IMR-90 (cell line): ENCODE results near the gene SOWAHB. TPM values are rescaled to one million over a fixed set of nuclear protein-coding genes. Genes with fewer than 3 reads are reported as not detected.
A peak's percentile ranks its signal among the peaks of the same experiment; 100 is the strongest.

Experiments used
- ATAC-seq: fragments of 200-7000 bp; cut with Tn5 transposase; 2 replicates; pipeline ENCODE4 v1.9.1; 2020; ENCODE audit warnings: low read depth, mild to moderate bottlenecking, moderate library complexity
- BruUV-seq: library from RNA; stranded (reverse); fragments of 400-500 nt; replicated peaks from 2 replicates; lab custom pipeline; 2021; lab: Mats Ljungman, UMichigan
- CTCF ChIA-PET: fragments of 300-600 bp; formaldehyde crosslinking; extraction: SDS; loops from one replicate; lab custom pipeline; 2021; ENCODE audit warnings: antibody characterized with exemption; lab: Yijun Ruan, JAX
- POLR2A ChIA-PET: fragments of 300-600 bp; sonication (Branson Sonifier 250); formaldehyde crosslinking; loops from one replicate; lab custom pipeline; 2022; ENCODE audit warnings: antibody characterized with exemption; ENCODE audit not compliant: unreplicated experiment; lab: Charles Lee
- DNase-seq: peaks from one replicate; pipeline ENCODE4 v3.0.0; 2013
- H2AFZ ChIP-seq: replicated peaks from 2 replicates; pipeline ENCODE3; 2013; ENCODE audit warnings: low read length, mild to moderate bottlenecking; ENCODE audit not compliant: poor library complexity
- H2AK5ac ChIP-seq: 2 replicates; pipeline ENCODE4 v1.6.1; 2013; ENCODE audit warnings: low read depth, low read length, inconsistent platforms
- H2AK9ac ChIP-seq: replicated peaks from 2 replicates; pipeline ENCODE3; 2013; ENCODE audit warnings: mild to moderate bottlenecking, low read depth, low read length, moderate library complexity; ENCODE audit not compliant: poor library complexity
- H2BK120ac ChIP-seq: 2 replicates; pipeline ENCODE4 v1.6.1; 2013; ENCODE audit warnings: low read depth, low read length, inconsistent platforms
- H2BK15ac ChIP-seq: 3 replicates; pipeline ENCODE4 v1.6.1; 2013; ENCODE audit warnings: low read depth, low read length, inconsistent platforms
- H2BK20ac ChIP-seq: 2 replicates; pipeline ENCODE4 v1.6.1; 2013; ENCODE audit warnings: low read depth, mild to moderate bottlenecking, inconsistent platforms, low read length, moderate library complexity
- H2BK5ac ChIP-seq: 2 replicates; pipeline ENCODE4 v1.6.1; 2013; ENCODE audit warnings: mild to moderate bottlenecking, low read depth, low read length, inconsistent platforms; ENCODE audit not compliant: poor library complexity, severe bottlenecking
- H3K14ac ChIP-seq: replicated peaks from 2 replicates; pipeline ENCODE4 v1.6.1; 2013; ENCODE audit warnings: low read depth, low read length, inconsistent platforms
- H3K18ac ChIP-seq: 2 replicates; pipeline ENCODE4 v1.6.1; 2013; ENCODE audit warnings: low read depth, low read length, control low read depth
- H3K23ac ChIP-seq: 2 replicates; pipeline ENCODE4 v1.6.1; 2013; ENCODE audit warnings: low read depth, low read length, inconsistent platforms
- H3K27ac ChIP-seq: 2 replicates; pipeline ENCODE4 v1.5.1; 2013; ENCODE audit warnings: mild to moderate bottlenecking, control low read depth, low read length; ENCODE audit not compliant: insufficient read depth
- H3K27me3 ChIP-seq: 2 replicates; pipeline ENCODE4 v1.6.1; 2013; ENCODE audit warnings: low read length; ENCODE audit not compliant: control insufficient read depth, insufficient read depth
- H3K36me3 ChIP-seq: 2 replicates; pipeline ENCODE4 v1.6.1; 2013; ENCODE audit warnings: low read length, mixed read lengths; ENCODE audit not compliant: control insufficient read depth, insufficient read depth
- H3K4ac ChIP-seq: 2 replicates; pipeline ENCODE4 v1.6.1; 2013; ENCODE audit warnings: low read depth, low read length, inconsistent platforms
- H3K4me1 ChIP-seq: 2 replicates; pipeline ENCODE4 v1.6.1; 2013; ENCODE audit warnings: low read length, mixed read lengths; ENCODE audit not compliant: control insufficient read depth, insufficient read depth
- H3K4me2 ChIP-seq: 2 replicates; pipeline ENCODE4 v1.6.1; 2013; ENCODE audit warnings: low read depth, mild to moderate bottlenecking, control low read depth, low read length, moderate library complexity
- H3K4me3 ChIP-seq: 2 replicates; pipeline ENCODE4 v1.5.1; 2013; ENCODE audit warnings: low read depth, mild to moderate bottlenecking, control low read depth, low read length, moderate library complexity; ENCODE audit not compliant: insufficient read depth
- H3K56ac ChIP-seq: 2 replicates; pipeline ENCODE4 v1.6.1; 2013; ENCODE audit warnings: low read length, inconsistent platforms; ENCODE audit not compliant: insufficient read depth; ENCODE audit errors: extremely low read depth
- H3K79me1 ChIP-seq, 2 experiments: 2 replicates each; pipeline ENCODE4 v1.6.1; 2013; ENCODE audit warnings: low read length in 2 of 2, inconsistent platforms in 1 of 2, low read depth in 1 of 2
- H3K9ac ChIP-seq: 2 replicates; pipeline ENCODE4 v1.6.1; 2013; ENCODE audit warnings: low read depth, low read length, control low read depth
- H3K9me1 ChIP-seq: 2 replicates; pipeline ENCODE4 v1.6.1; 2013; ENCODE audit warnings: low read length, inconsistent platforms; ENCODE audit not compliant: insufficient read depth
- H3K9me3 ChIP-seq: 2 replicates; pipeline ENCODE4 v1.6.1; 2013; ENCODE audit warnings: low read length; ENCODE audit not compliant: control insufficient read depth, insufficient read depth
- H4K20me1 ChIP-seq: 2 replicates; pipeline ENCODE4 v1.6.1; 2013; ENCODE audit warnings: low read length, inconsistent platforms; ENCODE audit not compliant: insufficient read depth
- H4K5ac ChIP-seq: 2 replicates; pipeline ENCODE4 v1.6.1; 2013; ENCODE audit warnings: mild to moderate bottlenecking, low read depth, low read length, control low read depth
- H4K8ac ChIP-seq, 2 experiments: 2 replicates each; pipeline ENCODE4 v1.6.1; 2013; ENCODE audit warnings: low read depth in 2 of 2, low read length in 2 of 2, control low read depth in 1 of 2, inconsistent platforms in 1 of 2
- H4K91ac ChIP-seq: 2 replicates; pipeline ENCODE4 v1.6.1; 2013; ENCODE audit warnings: low read depth, low read length, inconsistent platforms; ENCODE audit not compliant: insufficient read depth
- CEBPB ChIP-seq: IDR thresholded peaks from 2 replicates; pipeline ENCODE4 v1.6.1; 2012; ENCODE audit warnings: low read depth, low read length, improper control_type of control experiment
- NFE2L2 ChIP-seq: fragments of 150-350 bp; IDR thresholded peaks from 2 replicates; pipeline ENCODE4 v1.6.1; 2016; ENCODE audit warnings: low read depth, mild to moderate bottlenecking, low read length
- RCOR1 ChIP-seq: IDR thresholded peaks from 2 replicates; pipeline ENCODE4 v1.6.1; 2012; ENCODE audit warnings: mild to moderate bottlenecking, low read length, improper control_type of control experiment; ENCODE audit not compliant: insufficient replicate concordance
- WGBS, 2 experiments: methylation state at CpG; one replicate each; pipeline versions ENCODE4 v1.1.5 to v1.1.7; 2013; ENCODE audit warnings: missing lambda C conversion rate in 2 of 2; ENCODE audit not compliant: insufficient read length in 1 of 2; ENCODE audit errors: extremely low coverage in 2 of 2; 5-methylcytosine and 5-hydroxymethylcytosine counted together
- dilution Hi-C: fragments of 300-500 bp; cut with HindIII; formaldehyde crosslinking; loops from one replicate; pipeline ENCODE4 v1.14.3; 2018; ENCODE audit warnings: low sequenced_read_pairs; ENCODE audit not compliant: unreplicated experiment
- in situ Hi-C: fragments of 300-500 bp; cut with MboI; formaldehyde crosslinking; loops from 3 replicates; pipeline ENCODE4 v1.14.3; 2019; ENCODE audit warnings: low sequenced_read_pairs, inconsistent platforms, mixed read lengths
- intact Hi-C: fragments of 100-400 bp; cut with micrococcal nuclease; formaldehyde crosslinking; loops from 2 replicates; pipeline ENCODE4 v1.10.0; 2022
- polyA plus RNA-seq, 3 experiments: library from polyadenylated mRNA; depleted of rRNA; stranded (reverse); fragments of >200 nt; gene quantifications; 2 replicates each; pipeline ENCODE4 v1.2.3, GENCODE V29; 2012; ENCODE audit warnings: low replicate concordance in 1 of 3
- total RNA-seq: library from RNA; depleted of rRNA; stranded (reverse); fragments of >200 nt; gene quantifications from 2 replicates; pipeline ENCODE4 v1.2.3, GENCODE V29; 2012; rRNA removed

The SOWAHB gene
- total and polyA plus RNA-seq, 2 of the 4 experiments (the other 2 are of a cell fraction) = not detected

DNA sequence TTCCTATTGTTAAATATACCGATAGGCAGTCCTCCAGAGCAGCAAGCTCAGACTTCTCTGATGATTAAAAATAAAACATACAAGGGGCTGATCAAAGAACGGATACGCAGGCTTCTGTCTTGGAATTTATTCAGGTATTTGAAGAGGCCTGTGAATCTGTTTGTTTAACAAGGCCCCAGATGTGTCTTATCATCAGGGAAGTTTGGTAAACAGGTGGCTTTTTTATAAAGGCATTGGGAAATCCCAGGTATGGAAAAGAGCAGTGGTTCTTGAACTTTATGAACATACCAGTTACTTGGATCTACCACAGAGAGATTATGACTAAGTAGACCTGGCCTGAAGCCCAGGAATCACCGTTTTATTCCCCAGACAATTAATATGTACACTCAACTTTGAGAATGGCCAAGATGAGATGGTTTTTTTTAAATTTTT lies 47.9 kb downstream of the SOWAHB start:
- Histone ChIP-seq H4K5ac (no peak overlapping the region), H3K27me3 (no peaks in the 10 kb centered on the region), H2BK5ac (peak overlapping the region; percentile 28), H3K9ac (no peak overlapping the region), H4K8ac (no peak overlapping the region), H3K4me3 (no peak overlapping the region), H3K36me3 (no peaks in the 10 kb centered on the region), H3K23ac (no peak overlapping the region), H3K4me1 (peaks cover 3% of the 10 kb centered on the region; the same call in 1 of the 2 replicates), H4K20me1 (no peaks in the 10 kb centered on the region), H2AFZ (no peak overlapping the region), H2BK120ac (no peak overlapping the region), H3K27ac (no peak overlapping the region), H3K4me2 (peak overlapping the region; percentile 59; the same call in 1 of the 2 replicates), H2AK5ac (no peak overlapping the region), H2BK15ac (no peak overlapping the region), H3K9me3 (peaks cover 5% of the 10 kb centered on the region), H4K91ac (no peak overlapping the region), H3K4ac (no peak overlapping the region), H2BK20ac (no peak overlapping the region), H3K79me1 (no peaks in the 10 kb centered on the region), H3K9me1 (no peaks in the 10 kb centered on the region; the same call in 1 of the 2 replicates), H3K56ac (no peak overlapping the region), H2AK9ac (no peak overlapping the region), H3K18ac (peak overlapping the region; percentile 29; the same call in 1 of the 2 replicates), H3K14ac (no peak overlapping the region)
- peak; percentile 79 for ATAC-seq
- POLR2A ChIA-PET = no interaction called here
- no TSS peak for BruUV-seq
- intact Hi-C loops (no loop called here), dilution Hi-C loops (no loop called here), in situ Hi-C loops (no loop called here)
- TF ChIP-seq CEBPB (peak; percentile 76), RCOR1 (peak; percentile 63), NFE2L2 (no peak)
- DNase-seq = peak; percentile 96
- CTCF ChIA-PET = interaction anchor here (0.6 kb wide), 1 partner anchor 10 kb away, joined by 3 read pairs; no protein-coding TSS in a partner anchor
- no CpG with 5 or more reads among the region's 4 CpGs for WGBS, 2 experiments

Other genes with a start within 250 kb of the SOWAHB start
- 573 and 632 TPM in 2 replicates for gene SEPTIN11, start 51.6 kb upstream of the SOWAHB start, total RNA-seq
- 258 and 267 TPM in 2 replicates for gene SEPTIN11, start 51.6 kb upstream of the SOWAHB start, polyA plus RNA-seq (2012; rRNA removed)
- 98.6 and 100 TPM in 2 replicates for gene CCNI, start 177.8 kb upstream of the SOWAHB start, total RNA-seq
- 66.8 and 70.1 TPM in 2 replicates for gene CCNI, start 177.8 kb upstream of the SOWAHB start, polyA plus RNA-seq (2012; rRNA removed)